NCI-H128 (cell line): ENCODE measurements around the gene RAB5IF.
"Not testable (repeated sequence)": the region's sequence is repeated elsewhere in the genome, so short reads cannot be mapped to it uniquely, and the experiment has no call there.

Experiments used
- DNase-seq: peaks from one replicate; lab custom pipeline; 2025; ENCODE audit not compliant: unreplicated experiment; lab: John Stamatoyannopoulos, UW

Gene RAB5IF

GRCh38 chr20:36628076-36628475, 22.5 kb downstream of the RAB5IF start:
- no peak for DNase-seq

- DNase-seq, result no peak
These were observed 24.4 kb downstream of the RAB5IF start for GRCh38 chr20:36629719-36630681.

- no peak for DNase-seq
These were observed 26.1 kb downstream of the RAB5IF start for GRCh38 chr20:36631646-36632045.

GRCh38 chr20:36632147-36632486, 26.5 kb downstream of the RAB5IF start:
- no peak for DNase-seq

DNA sequence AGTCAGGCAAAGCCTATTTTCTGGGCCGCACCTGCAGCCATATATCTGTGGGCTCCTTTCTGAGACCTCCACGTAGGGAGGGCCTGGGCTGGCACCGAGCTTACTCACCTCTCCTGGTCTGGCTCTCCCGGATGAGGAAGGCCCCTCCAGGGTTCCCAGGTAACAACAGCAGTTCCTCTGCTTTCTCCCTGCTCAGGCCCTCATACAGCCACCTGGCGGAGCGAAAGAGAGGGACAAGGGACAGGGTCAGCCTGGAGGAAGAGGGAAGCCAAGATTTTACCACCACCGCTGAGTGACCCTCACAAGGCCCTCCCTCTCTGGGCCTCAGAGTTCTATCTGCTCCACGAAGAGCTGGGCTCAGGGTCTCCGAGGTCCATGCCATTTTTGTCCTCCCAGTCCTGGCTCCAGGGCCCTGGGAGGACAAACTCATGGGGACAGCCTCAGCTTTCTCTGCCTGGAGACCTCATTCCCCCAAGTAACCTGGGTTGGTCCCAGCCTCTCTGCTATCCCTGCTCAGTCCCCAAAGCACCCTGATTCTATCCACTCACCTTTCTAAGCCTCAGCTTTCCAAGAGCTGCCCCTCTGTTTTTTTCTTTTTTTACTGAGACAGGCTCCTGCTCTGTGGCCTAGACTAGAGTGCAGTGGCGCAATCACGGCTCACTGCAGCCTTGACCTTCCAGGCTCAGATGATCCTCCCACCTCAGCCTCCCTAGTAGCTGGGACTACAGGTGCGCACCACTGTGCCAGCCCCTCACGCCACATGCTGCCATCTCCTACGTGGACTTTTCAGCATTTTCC, 27.1 kb downstream of the RAB5IF start:
- no peak for DNase-seq

- DNase-seq, result no peak
These were observed 27.8 kb downstream of the RAB5IF start for GRCh38 chr20:36633285-36633772.

DNA sequence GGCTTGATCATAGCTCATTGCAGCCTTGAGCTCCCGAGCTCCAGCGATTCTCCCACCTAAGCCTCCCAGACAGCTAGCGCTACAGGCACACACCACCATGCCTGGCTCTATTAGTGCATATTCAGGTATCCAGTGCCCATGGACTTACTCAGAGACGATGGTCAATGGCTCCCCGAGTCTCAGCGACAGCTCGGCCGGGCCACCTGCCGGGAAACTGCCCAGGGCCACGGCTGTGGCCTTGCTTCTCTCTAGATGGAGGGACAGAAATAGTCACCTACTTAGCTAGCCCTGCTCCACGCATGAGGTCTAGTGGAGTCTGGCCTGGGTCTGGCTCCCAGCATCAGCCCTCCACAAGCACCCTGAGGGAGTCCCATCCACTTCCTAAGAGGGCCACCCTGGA, 28.8 kb downstream of the RAB5IF start:
- no peak for DNase-seq

- not testable (repeated sequence) for DNase-seq
These were observed 33.4 kb downstream of the RAB5IF start for GRCh38 chr20:36638876-36639400.

DNA sequence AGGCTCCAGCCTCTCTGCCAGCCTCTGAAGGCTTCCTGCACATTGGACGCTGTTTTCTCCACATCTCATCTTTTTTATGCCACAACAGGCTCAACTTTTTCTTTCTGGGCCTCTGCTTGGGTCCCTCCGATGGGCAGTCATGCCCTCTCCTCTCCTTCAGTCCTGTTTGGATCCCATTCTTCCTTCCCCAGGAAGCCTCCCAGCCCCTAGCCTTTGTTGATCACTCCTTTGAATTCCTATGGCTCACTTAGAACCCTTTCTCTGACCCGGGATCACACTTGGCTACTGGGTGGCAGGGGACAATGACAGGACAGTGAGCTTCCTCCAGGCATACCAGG, 35.9 kb downstream of the RAB5IF start:
- DNase-seq, result no peak

DNA sequence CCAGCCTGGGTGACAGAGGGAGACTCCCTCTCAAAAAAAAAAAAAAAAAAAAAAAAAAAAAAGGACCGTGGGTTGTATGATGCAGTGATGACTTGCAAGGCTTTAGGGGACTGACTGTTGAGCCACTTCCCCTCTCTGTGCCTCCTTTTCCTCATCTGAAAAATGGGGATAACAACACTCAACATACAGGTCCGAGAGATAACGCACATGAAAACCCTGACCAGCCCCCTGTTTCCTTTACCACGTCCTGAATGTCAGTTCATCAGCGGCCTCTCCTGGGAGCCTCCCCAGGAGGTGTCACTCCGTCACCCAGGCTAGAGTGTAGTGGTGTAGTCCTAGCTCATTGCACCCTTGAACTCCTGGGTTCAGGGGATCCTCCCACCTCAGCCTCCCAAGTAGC, 36.6 kb downstream of the RAB5IF start:
- DNase-seq, result no peak

GRCh38 chr20:36644032-36644705, 38.6 kb downstream of the RAB5IF start:
- no peak for DNase-seq

GRCh38 chr20:36644706-36645095, 39.1 kb downstream of the RAB5IF start:
- no peak for DNase-seq

- no peak for DNase-seq
These were observed 39.8 kb downstream of the RAB5IF start for GRCh38 chr20:36645353-36645752.

DNA sequence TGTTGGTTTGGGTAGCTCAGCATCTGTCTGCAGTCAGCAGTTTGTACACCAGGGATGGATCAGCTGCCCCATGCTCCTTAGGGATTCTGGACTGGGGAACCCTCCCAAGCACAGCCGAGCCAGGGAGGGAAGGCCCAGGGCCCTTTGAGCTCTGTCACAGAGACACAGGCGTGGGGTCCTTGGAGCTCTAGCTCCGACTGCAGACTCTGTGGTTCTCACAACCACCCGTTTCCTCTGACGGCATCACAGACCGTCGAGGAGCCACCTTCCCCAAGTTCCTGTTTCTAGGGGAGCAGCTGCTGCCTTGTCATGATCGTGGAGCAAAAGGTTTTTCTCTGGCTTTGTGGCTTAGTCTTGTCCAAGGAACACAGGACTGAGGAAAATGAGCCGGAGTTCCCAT, 40.4 kb downstream of the RAB5IF start, which contains the start of gene SLA2:
Gene SLA2, minus strand, starts transcription at position 199 of the 400 bp plus-strand sequence. CDS start 4,861 bp downstream, outside the sequence.
- DNase-seq, result no peak

- DNase-seq, result no peak
These were observed 41.1 kb downstream of the RAB5IF start for GRCh38 chr20:36646678-36647077.

GRCh38 chr20:36647196-36648121, 41.9 kb downstream of the RAB5IF start:
- no peak for DNase-seq

DNA sequence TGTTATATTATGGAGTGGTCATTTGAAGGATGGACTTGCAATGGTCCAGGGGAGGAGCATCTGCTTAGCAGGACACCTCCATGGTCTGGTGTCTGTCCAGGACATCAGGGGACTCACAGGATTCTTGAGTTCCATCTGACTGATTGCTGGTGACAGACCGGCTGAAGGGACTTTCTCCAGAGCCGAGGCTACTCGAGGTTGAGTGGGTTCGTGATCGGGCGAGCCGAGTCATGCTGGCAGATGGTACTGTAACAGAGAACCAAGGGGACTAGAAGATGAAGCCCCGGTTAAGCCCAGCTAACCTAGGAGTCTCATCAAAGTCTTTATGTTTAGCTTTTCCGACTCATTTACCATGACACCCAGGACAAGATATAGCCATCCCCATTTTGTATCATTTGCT, 47.9 kb downstream of the RAB5IF start:
- no peak for DNase-seq

DNA sequence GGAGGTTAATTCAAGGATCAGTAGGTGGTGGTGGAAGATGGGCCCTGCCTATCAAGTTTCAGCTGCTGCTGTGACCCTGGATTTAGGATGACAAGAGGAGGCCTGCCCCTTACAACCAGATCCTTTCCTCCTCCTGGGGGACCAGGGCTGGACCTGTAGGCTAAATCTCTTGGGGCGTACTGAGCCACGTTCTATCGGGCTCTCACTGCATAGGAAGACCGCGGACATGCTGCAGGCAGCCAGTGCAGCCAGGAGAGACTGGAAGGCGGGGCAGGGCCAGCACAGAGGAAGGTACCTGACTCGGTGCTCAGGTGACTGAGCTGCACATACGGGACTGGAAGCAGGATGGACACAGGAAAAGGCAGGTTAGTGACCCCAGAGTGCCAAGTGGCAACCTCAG, 48.9 kb downstream of the RAB5IF start:
- no peak for DNase-seq

- DNase-seq, result no peak
These were observed 49.4 kb downstream of the RAB5IF start for GRCh38 chr20:36655004-36655403.

DNA sequence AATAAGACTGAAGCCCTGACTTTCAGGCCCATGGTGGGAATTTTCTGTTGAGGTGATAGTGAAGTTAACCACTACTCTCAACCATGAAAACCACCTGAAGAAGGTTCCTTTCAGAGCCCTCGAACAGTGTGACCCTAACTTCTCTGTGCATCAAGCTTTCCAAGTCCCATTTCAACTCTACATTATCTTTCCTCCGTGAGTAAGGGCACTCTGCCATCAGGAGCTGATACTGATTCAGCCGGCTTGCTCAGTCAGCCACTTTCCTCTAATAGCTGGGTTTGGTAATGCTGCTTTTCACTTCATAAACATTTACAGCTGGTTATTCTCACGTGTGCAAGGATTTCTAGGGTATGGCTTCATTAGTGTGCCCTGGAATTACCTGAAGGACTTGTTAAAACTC, 51.2 kb downstream of the RAB5IF start:
- DNase-seq, result no peak
